Neuronal stem cell (in vitro differentiated cells): ENCODE measurements around the gene SYCE3.

Source experiments
- DNase-seq: peaks from one replicate; pipeline ENCODE4 v3.0.0-alpha.2; 2013; ENCODE audit warnings: low spot score
- H2AFZ ChIP-seq: one replicate; pipeline ENCODE4 v1.6.1; 2013; ENCODE audit warnings: mild to moderate bottlenecking, low read length, inconsistent platforms
- H2AK5ac ChIP-seq: 2 replicates; pipeline ENCODE4 v1.6.1; 2013; ENCODE audit warnings: low read depth, mild to moderate bottlenecking, inconsistent platforms, low read length, moderate library complexity, mixed read lengths
- H2BK120ac ChIP-seq: 2 replicates; pipeline ENCODE4 v1.6.1; 2013; ENCODE audit warnings: low read depth, mild to moderate bottlenecking, inconsistent platforms, low read length, moderate library complexity, mixed read lengths
- H2BK12ac ChIP-seq: one replicate; pipeline ENCODE4 v1.6.1; 2013; ENCODE audit warnings: low read length, inconsistent platforms
- H2BK15ac ChIP-seq: 2 replicates; pipeline ENCODE4 v1.6.1; 2013; ENCODE audit warnings: mild to moderate bottlenecking, low read length, inconsistent platforms, mixed read lengths
- H2BK5ac ChIP-seq: one replicate; pipeline ENCODE4 v1.6.1; 2013; ENCODE audit warnings: inconsistent platforms, mild to moderate bottlenecking, low read length, moderate library complexity
- H3K14ac ChIP-seq: one replicate; pipeline ENCODE4 v1.6.1; 2013; ENCODE audit warnings: low read length, inconsistent platforms
- H3K18ac ChIP-seq: 2 replicates; pipeline ENCODE4 v1.6.1; 2013; ENCODE audit warnings: low read length, inconsistent platforms
- H3K23ac ChIP-seq: 2 replicates; pipeline ENCODE4 v1.6.1; 2013; ENCODE audit warnings: low read depth, mild to moderate bottlenecking, mixed read lengths, low read length, inconsistent platforms; ENCODE audit not compliant: poor library complexity
- H3K27ac ChIP-seq: replicated peaks from 3 replicates; pipeline ENCODE4 v1.5.1; 2013; ENCODE audit warnings: low read length, inconsistent platforms
- H3K27me3 ChIP-seq, 3 experiments: 2 replicates each; pipeline ENCODE4 v1.6.1; 2013; ENCODE audit warnings: low read length in 3 of 3, mild to moderate bottlenecking in 2 of 3, inconsistent platforms in 1 of 3, low read depth in 1 of 3, mixed read lengths in 1 of 3, moderate library complexity in 1 of 3; ENCODE audit not compliant: control insufficient read depth in 3 of 3, insufficient read depth in 3 of 3
- H3K36me3 ChIP-seq, 2 donors: replicated peaks in 1 of 2; 2 replicates each; pipeline ENCODE4 v1.6.1; 2013; ENCODE audit warnings: low read length in 2 of 2; ENCODE audit not compliant: control insufficient read depth in 2 of 2, insufficient read depth in 2 of 2
- H3K4ac ChIP-seq: 2 replicates; pipeline ENCODE4 v1.6.1; 2013; ENCODE audit warnings: inconsistent platforms, mild to moderate bottlenecking, low read length, moderate library complexity
- H3K4me1 ChIP-seq, 2 donors: 1 replicate in 1 of 2; 2 replicates in 1 of 2; pipeline ENCODE4 v1.6.1; 2013; ENCODE audit warnings: low read length in 2 of 2, low read depth in 1 of 2; ENCODE audit not compliant: control insufficient read depth in 2 of 2, insufficient read depth in 1 of 2
- H3K4me2 ChIP-seq: one replicate; pipeline ENCODE4 v1.6.1; 2013; ENCODE audit warnings: mild to moderate bottlenecking, low read length, inconsistent platforms; ENCODE audit not compliant: insufficient read depth, poor library complexity, severe bottlenecking
- H3K4me3 ChIP-seq, 2 donors: 2 replicates each; pipeline ENCODE4 v1.5.1; 2013; ENCODE audit warnings: low read length in 2 of 2, mild to moderate bottlenecking in 2 of 2, inconsistent platforms in 1 of 2, moderate library complexity in 1 of 2
- H3K79me1 ChIP-seq: one replicate; pipeline ENCODE4 v1.6.1; 2013; ENCODE audit warnings: low read depth, mild to moderate bottlenecking, inconsistent platforms, low read length, moderate library complexity
- H3K9ac ChIP-seq: one replicate; pipeline ENCODE4 v1.6.1; 2013; ENCODE audit warnings: mild to moderate bottlenecking, low read depth, low read length, inconsistent platforms; ENCODE audit not compliant: poor library complexity
- H3K9me3 ChIP-seq, 2 donors: replicated peaks in 1 of 2; 2 replicates each; pipeline versions ENCODE3 to v1.6.1; 2013; ENCODE audit warnings: low read length in 2 of 2, mild to moderate bottlenecking in 2 of 2, inconsistent platforms in 1 of 2, low read depth in 1 of 2, mixed read lengths in 1 of 2, moderate library complexity in 1 of 2; ENCODE audit not compliant: control insufficient read depth in 2 of 2, insufficient read depth in 1 of 2
- H4K8ac ChIP-seq: one replicate; pipeline ENCODE4 v1.6.1; 2013; ENCODE audit warnings: low read depth, mild to moderate bottlenecking, inconsistent platforms, low read length, moderate library complexity
- H4K91ac ChIP-seq: one replicate; pipeline ENCODE4 v1.6.1; 2013; ENCODE audit warnings: low read length, low read depth, mild to moderate bottlenecking, inconsistent platforms; ENCODE audit not compliant: poor library complexity
- WGBS, 2 donors: extraction: QIAGEN DNeasy Blood & Tissue Kit; methylation state at CpG; one replicate each; pipeline ENCODE4 v1.1.7; 2013; ENCODE audit warnings: missing lambda C conversion rate in 2 of 2, mixed read lengths in 1 of 2; ENCODE audit not compliant: insufficient read length in 2 of 2, insufficient replicate concordance in 1 of 2; ENCODE audit errors: extremely low coverage in 2 of 2; 5-methylcytosine and 5-hydroxymethylcytosine counted together

The SYCE3 gene

DNA sequence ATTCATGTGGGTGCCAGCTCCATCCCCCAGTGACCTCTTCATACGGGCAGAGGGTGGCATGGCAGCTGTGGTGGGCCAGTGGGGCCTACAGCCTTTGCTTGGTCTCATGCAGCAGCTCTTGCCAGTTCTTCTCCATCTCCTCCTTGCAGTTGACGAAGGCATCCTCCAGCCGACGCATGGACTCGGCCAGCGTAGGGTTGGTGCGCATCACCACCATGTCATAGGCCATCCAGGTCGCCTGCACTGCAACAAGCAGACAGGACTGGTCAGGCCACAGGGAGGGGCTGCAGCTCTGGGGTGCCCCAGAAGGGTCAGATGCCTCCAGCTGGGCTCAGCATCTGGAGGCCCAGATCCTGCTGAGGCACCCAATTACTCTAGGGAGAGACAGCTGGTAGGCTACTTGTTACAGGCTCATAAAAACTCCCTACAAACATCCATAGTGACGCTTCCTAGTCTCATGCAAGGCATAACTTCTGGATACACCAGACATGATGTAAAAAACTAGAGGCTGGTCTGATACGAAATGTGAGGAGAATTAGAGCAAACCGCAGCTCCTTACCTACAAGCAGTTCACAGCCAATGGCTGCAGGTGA is 11.5 kb downstream of the SYCE3 start:
- DNase-seq = no peak
- Histone ChIP-seq H3K36me3 (no peaks in the 10 kb centered on the region), H2BK120ac (no peak overlapping the region), H4K91ac (no peak overlapping the region), H2AFZ (no peak overlapping the region), H3K18ac (no peak overlapping the region), H3K23ac (peak overlapping the region; percentile 18), H2BK5ac (no peak overlapping the region), H3K79me1 (no peaks in the 10 kb centered on the region), H2BK12ac (no peak overlapping the region), H3K27me3 (peaks cover 0 to 21% (median 0%) of the 10 kb centered on the region in 3 experiments), H2AK5ac (no peak overlapping the region), H3K4me3 (no peak overlapping the region), H3K4ac (no peak overlapping the region), H3K9ac (no peak overlapping the region), H3K4me1 (no peaks in the 10 kb centered on the region), H3K9me3 (no peaks in the 10 kb centered on the region), H3K27ac (no peak overlapping the region), H3K4me2 (no peak overlapping the region), H2BK15ac (no peak overlapping the region), H4K8ac (no peak overlapping the region), H3K14ac (no peak overlapping the region)
- WGBS, 2 donors = no CpG with 5 or more reads among the region's 11 CpGs

DNA sequence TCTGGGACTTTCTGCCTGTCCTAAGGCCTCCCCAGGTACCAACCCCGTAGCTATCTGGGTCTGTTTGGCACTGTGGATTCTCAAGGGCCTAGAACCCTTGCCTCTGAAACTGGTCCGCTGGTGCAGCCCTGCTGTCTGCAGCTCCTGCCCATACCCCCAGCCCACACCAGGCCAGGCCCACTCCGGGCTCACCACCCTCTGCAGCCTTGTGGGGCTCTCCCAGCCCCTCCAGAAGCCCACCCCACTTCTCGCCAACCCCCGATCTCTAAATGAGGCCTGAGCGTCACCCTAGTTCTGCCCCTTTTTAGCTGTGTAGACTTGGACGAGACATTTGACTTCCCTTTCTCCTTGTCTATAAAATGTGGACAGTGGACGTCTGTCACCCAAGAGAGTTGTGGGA is 12.3 kb downstream of the SYCE3 start:
- no peaks in the 10 kb centered on the region for H3K36me3 ChIP-seq
- H3K4me1 ChIP-seq = no peaks in the 10 kb centered on the region
- no peak overlapping the region for H3K23ac ChIP-seq
- no peak overlapping the region for H3K4me2 ChIP-seq
- H2BK5ac ChIP-seq = no peak overlapping the region
- H3K18ac ChIP-seq = no peak overlapping the region
- H4K8ac ChIP-seq = no peak overlapping the region
- no CpG with 5 or more reads among the region's 8 CpGs for WGBS, 2 donors
- H3K27ac ChIP-seq = no peak overlapping the region
- H2BK12ac ChIP-seq = no peak overlapping the region
- no peak overlapping the region for H2AK5ac ChIP-seq
- H4K91ac ChIP-seq = no peak overlapping the region
- H2BK15ac ChIP-seq = no peak overlapping the region
- no peak overlapping the region for H3K14ac ChIP-seq
- H3K9ac ChIP-seq = no peak overlapping the region
- peak overlapping the region; percentile 75 for H2AFZ ChIP-seq
- no peak overlapping the region for H3K4me3 ChIP-seq
- no peaks in the 10 kb centered on the region for H3K79me1 ChIP-seq
- peaks cover 0 to 28% (median 4%) of the 10 kb centered on the region in 3 experiments for H3K27me3 ChIP-seq
- H3K4ac ChIP-seq = no peak overlapping the region
- H2BK120ac ChIP-seq = no peak overlapping the region
- no peak for DNase-seq
- H3K9me3 ChIP-seq = no peaks in the 10 kb centered on the region

- Histone ChIP-seq H2BK12ac (peak overlapping the region; percentile 58), H2BK120ac (no peak overlapping the region), H4K8ac (no peak overlapping the region), H2BK5ac (peak overlapping the region; percentile 24), H3K4me1 (no peaks in the 10 kb centered on the region), H4K91ac (no peak overlapping the region), H3K18ac (peak overlapping the region; percentile 48), H3K23ac (peak overlapping the region; percentile 10), H3K4me2 (no peak overlapping the region), H3K9me3 (no peaks in the 10 kb centered on the region), H3K27me3 (peaks cover 0 to 37% (median 13%) of the 10 kb centered on the region in 3 experiments), H3K27ac (no peak overlapping the region), H3K79me1 (no peaks in the 10 kb centered on the region), H3K4ac (peak overlapping the region; percentile 66), H2AFZ (peak overlapping the region; percentile 75), H2AK5ac (peak overlapping the region; percentile 90), H3K14ac (peak overlapping the region; percentile 82), H3K9ac (no peak overlapping the region), H3K4me3 (no peak overlapping the region), H2BK15ac (peak overlapping the region; percentile 89), H3K36me3 (no peaks in the 10 kb centered on the region)
- no CpG with 5 or more reads among the region's 68 CpGs for WGBS, 2 donors
- DNase-seq = no peak
Measured at GRCh38 chr22:50548921-50549790, 13.6 kb downstream of the SYCE3 start.
